Retinal pigment epithelial cell (primary cell): Measurements from ENCODE around the gene XRCC4.
"Not testable (repeated sequence)": the region's sequence is repeated elsewhere in the genome, so short reads cannot be mapped to it uniquely, and the experiment has no call there.

Experiments
- DNase-seq: peaks from one replicate; pipeline ENCODE4 v3.0.0-alpha.2; 2010; ENCODE audit warnings: low read depth
- H3K4me3 ChIP-seq: 2 replicates; pipeline ENCODE4 v1.5.1; 2011; ENCODE audit warnings: mild to moderate bottlenecking, low read length, control low read depth, moderate library complexity
- TF ChIP-seq, protein P1 (sequence below): conservative IDR thresholded peaks from 2 replicates; pipeline ENCODE4 v1.5.1; 2011; ENCODE audit warnings: low read depth, low read length, control low read depth, inconsistent platforms

Gene XRCC4

GRCh38 chr5:83151821-83152220 is 74.5 kb downstream of the XRCC4 start:
- H3K4me3 ChIP-seq, result no peak overlapping the region
- TF ChIP-seq, protein P1, sequence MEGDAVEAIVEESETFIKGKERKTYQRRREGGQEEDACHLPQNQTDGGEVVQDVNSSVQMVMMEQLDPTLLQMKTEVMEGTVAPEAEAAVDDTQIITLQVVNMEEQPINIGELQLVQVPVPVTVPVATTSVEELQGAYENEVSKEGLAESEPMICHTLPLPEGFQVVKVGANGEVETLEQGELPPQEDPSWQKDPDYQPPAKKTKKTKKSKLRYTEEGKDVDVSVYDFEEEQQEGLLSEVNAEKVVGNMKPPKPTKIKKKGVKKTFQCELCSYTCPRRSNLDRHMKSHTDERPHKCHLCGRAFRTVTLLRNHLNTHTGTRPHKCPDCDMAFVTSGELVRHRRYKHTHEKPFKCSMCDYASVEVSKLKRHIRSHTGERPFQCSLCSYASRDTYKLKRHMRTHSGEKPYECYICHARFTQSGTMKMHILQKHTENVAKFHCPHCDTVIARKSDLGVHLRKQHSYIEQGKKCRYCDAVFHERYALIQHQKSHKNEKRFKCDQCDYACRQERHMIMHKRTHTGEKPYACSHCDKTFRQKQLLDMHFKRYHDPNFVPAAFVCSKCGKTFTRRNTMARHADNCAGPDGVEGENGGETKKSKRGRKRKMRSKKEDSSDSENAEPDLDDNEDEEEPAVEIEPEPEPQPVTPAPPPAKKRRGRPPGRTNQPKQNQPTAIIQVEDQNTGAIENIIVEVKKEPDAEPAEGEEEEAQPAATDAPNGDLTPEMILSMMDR, result no peak
- peak; percentile 34 for DNase-seq

DNA sequence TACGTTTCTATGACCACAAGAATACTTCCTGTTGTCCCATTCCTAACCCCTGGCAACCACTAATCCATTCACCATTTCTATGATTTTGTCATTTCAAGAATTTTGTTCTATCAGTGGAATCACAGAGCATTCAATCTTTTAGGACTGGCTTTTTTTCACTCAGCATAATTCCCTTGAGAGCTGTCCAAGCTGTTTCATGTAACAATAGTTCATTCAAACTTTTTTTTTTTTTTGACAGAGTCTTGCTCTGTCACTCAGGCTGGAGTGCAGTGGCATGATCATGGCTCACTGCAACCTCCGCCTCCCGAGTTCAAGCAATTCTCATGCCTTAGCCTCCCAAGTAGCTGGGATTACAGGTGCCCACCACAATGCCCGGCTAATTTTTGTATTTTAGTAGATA is 75.6 kb downstream of the XRCC4 start:
- not testable (repeated sequence) for H3K4me3 ChIP-seq
- DNase-seq, result peak; percentile 34

- TF ChIP-seq, protein P1, result no peak
- no peak for DNase-seq
- H3K4me3 ChIP-seq, result no peak overlapping the region
Observed at GRCh38 chr5:83156001-83156400, 78.7 kb downstream of the XRCC4 start.

DNA sequence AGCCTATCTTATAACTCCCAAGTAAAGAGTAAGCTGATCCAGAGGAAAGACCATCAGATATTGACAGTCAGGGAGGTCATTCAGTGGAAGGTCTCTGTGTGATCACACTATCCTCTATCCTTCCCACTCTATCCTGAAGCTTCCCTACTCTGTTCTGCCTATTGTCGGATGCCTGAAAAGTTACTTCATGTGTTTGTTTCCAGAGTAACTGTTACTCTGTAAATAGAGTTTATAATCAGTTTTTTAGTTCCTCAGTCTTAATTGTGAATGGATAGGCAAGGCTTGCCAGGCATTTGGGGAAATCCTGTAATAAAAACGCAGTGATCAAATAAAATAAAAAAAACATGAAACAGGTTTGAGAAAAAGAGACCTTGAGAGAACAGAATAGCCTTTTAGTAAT is 79.8 kb downstream of the XRCC4 start:
- TF ChIP-seq, protein P1, result no peak

DNA sequence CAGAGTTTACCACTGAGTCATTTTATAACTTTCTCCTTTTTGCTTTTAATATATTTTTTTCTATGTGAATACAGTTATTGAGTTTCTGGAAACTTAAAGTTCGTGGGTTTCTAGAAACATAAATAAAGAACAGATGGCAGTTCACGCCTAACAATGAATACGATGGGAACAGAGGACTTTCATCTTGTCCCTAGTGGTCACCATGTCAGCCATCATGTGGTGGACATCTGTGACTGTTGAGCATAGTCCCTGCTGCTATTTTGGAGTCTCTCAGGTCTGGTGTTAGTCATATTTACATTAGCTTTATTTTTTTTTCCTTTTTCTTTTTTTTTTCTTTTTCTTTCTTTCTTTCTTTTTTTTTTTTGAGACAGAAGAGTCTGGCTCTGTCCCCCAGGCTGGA is 85.3 kb downstream of the XRCC4 start:
- TF ChIP-seq, protein P1, result no peak
- no peak for DNase-seq

More for the DNA sequence above, 79.8 kb downstream of the XRCC4 start:
- no peak overlapping the region for H3K4me3 ChIP-seq
- no peak for DNase-seq

DNA sequence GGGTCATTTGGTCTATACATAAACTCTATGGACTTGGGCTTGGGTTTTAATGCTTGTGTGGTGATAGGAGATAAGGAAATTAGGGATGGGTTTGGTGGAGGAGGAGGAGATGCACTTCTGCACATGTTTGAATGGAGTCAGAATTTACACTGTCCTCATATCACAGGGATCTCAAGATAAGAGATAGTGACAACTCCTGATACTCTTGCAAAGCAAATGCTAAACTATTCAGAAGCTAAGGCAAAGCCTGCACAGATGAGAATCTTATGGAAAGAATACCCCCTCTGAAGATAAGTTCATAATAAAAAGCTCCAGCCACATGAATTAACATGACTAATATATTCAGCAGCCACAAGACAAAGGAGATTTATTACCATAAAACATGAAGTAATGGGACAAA is 90.2 kb downstream of the XRCC4 start:
- TF ChIP-seq, protein P1, result no peak
- no peak for DNase-seq

More for the DNA sequence above, 85.3 kb downstream of the XRCC4 start:
- no peak overlapping the region for H3K4me3 ChIP-seq

GRCh38 chr5:83169571-83170337 is 92.4 kb downstream of the XRCC4 start:
- no peak overlapping the region for H3K4me3 ChIP-seq
- no peak for DNase-seq
- TF ChIP-seq, protein P1, result no peak

More for the DNA sequence above, 90.2 kb downstream of the XRCC4 start:
- H3K4me3 ChIP-seq, result no peak overlapping the region
